Heart left ventricle (tissue), 16 donors: ENCODE data around the gene HTR1A. TPM values are rescaled to one million over a fixed set of nuclear protein-coding genes. Genes with fewer than 3 reads are reported as not detected.

Experiments used
- ATAC-seq, 4 donors: fragments of 200-7000 bp; cut with Tn5 transposase; one replicate each; pipeline ENCODE4 v1.9.1; 2020 to 2022; ENCODE audit warnings: moderate library complexity in 4 of 4, mild to moderate bottlenecking in 3 of 4, moderate number of reproducible peaks in 1 of 4
- DNase-seq, 5 donors: peaks; one replicate each; pipeline ENCODE4 v3.0.0-alpha.2; 2020
- H3K27ac ChIP-seq, 12 donors: fragments of 200-600 bp; sonication (generic) in 4 of 12; one replicate each; pipeline versions ENCODE4 v1.5.0 to v1.8.0; 2016 to 2022; ENCODE audit warnings: mild to moderate bottlenecking in 2 of 12
- H3K27me3 ChIP-seq, 9 donors: fragments of 200-600 bp; sonication (generic) in 2 of 9; one replicate each; pipeline versions ENCODE4 v1.5.1 to v1.8.0; 2016 to 2022; ENCODE audit warnings: mild to moderate bottlenecking in 3 of 9
- H3K36me3 ChIP-seq, 9 donors: fragments of 200-600 bp; sonication (generic) in 2 of 9; one replicate each; pipeline versions ENCODE4 v1.5.0 to v1.8.0; 2018 to 2022; ENCODE audit warnings: mild to moderate bottlenecking in 2 of 9
- H3K4me1 ChIP-seq, 12 donors: fragments of 200-600 bp; sonication (generic) in 4 of 12; one replicate each; pipeline versions ENCODE4 v1.5.0 to v1.8.0; 2016 to 2022; ENCODE audit warnings: mild to moderate bottlenecking in 3 of 12
- H3K4me3 ChIP-seq, 12 donors: fragments of 200-600 bp; sonication (generic) in 4 of 12; one replicate each; pipeline versions ENCODE4 v1.5.0 to v1.8.0; 2017 to 2022; ENCODE audit warnings: mild to moderate bottlenecking in 9 of 12, moderate library complexity in 4 of 12
- H3K9me3 ChIP-seq, 12 donors: fragments of 200-600 bp; sonication (generic) in 4 of 12; one replicate each; pipeline versions ENCODE4 v1.5.0 to v1.8.0; 2016 to 2022; ENCODE audit warnings: mild to moderate bottlenecking in 1 of 12
- CTCF ChIP-seq, 12 donors: fragments of 200-600 bp; sonication (generic) in 4 of 12; IDR thresholded peaks; one replicate each; pipeline versions ENCODE4 v1.5.0 to v1.8.0; 2018 to 2022; ENCODE audit warnings: antibody characterized with exemption in 12 of 12, mild to moderate bottlenecking in 5 of 12
- POLR2A ChIP-seq, 2 donors: fragments of 450-650 bp; IDR thresholded peaks; one replicate each; pipeline ENCODE4 v1.6.1; 2017; ENCODE audit warnings: antibody characterized with exemption in 2 of 2, mild to moderate bottlenecking in 2 of 2, moderate library complexity in 2 of 2
- WGBS, 4 donors: extraction: QIAGEN DNeasy Blood & Tissue Kit in 2 of 4; methylation state at CpG; one replicate each; pipeline versions ENCODE4 v1.1.5 to v1.1.7; 2013 to 2018; 5-methylcytosine and 5-hydroxymethylcytosine counted together
- intact Hi-C, 10 donors: fragments of 100-400 bp; cut with DNase I; formaldehyde crosslinking; loops; one replicate each; pipeline versions ENCODE4 v1.11.1 to v1.14.2; 2022
- polyA plus RNA-seq, 2 donors: library from polyadenylated mRNA; stranded (reverse); fragments of 200-250 nt; gene quantifications; one replicate each; pipeline ENCODE4 v1.2.3, GENCODE V29; 2013
- total RNA-seq, 9 donors: library from RNA; depleted of rRNA in 2 of 9; stranded (reverse); fragments of >200 nt in 2 of 9; fragmentation: NEBNext Ultra II Directional in 3 of 9; extraction: Animal tissue kit (Norgen Biotek cat#: 25700) in 3 of 9; gene quantifications; one replicate each; pipeline versions ENCODE4 v1.1.0 to v1.2.4, GENCODE V29; 2016 to 2023
- donor health status: ischemic (EF 13 %, LVEDD 7.1; RV severe dilation, severe dysfunction).
- donor health status: healthy with polysubstance abuse.
- donor health status: DM: no; HTN: yes; CAD: no.
- donor health status: DM: no; HTN: no; CAD: no.
- donor health status: ischemic (EF 25% LVEDD 6.9; RV normal size, moderate dysfunction).
- donor health status: ischemic (EF 25% LVEDD 5.7; RV mildly dilated, moderate dysfunction).
- donor health status: healthy.
- donor health status: DM: yes; HTN: yes; CAD: no.
- donor health status: ischemic (EF 35%, LVEDD 5.7; RV mildly dilated, moderate dysfunction).
- donor health status: nonischemic (EF 11% LVEDD 7.7; RV severe dilation, severe dysfunction).
- donor health status: DM: yes; HTN: yes; CAD: no.
- donor health status: PGD.
- donor health status: ischemic (EF 29% LVEDD 5.4; RV normal size, mild dysfunction).
- donor health status: nonischemic (EF 23%, LVEDD 6.1; RV moderate dilation, normal function).

The HTR1A gene
- total and polyA plus RNA-seq, 11 donors: not detected

DNA sequence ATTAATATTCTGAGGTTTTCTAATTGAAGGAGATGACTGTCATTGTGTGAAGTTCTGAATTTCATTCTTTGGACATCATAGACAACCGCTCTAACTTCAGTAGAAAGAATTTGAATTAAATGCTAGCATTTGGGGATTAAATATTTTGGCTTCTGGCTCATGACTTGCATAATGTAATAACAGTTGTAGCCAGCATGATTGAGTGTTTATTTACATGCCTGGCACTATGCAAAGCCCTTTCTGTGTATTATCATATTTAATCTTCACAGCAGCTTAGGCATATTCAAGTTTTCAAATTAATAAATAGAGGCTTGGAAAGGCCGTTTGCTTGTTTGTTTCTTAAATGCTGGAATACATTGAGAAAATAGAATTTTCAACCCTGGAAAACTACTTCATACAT lies 19.6 kb upstream of the HTR1A start:
- intact Hi-C loops: no loop called here
- DNase-seq: no peak
- Histone ChIP-seq H3K4me3 (no peak overlapping the region), H3K27me3 (no peaks in the 10 kb centered on the region), H3K9me3 (peaks cover 0 to 5% (median 0%) of the 10 kb centered on the region in 12 donors), H3K27ac (no peak overlapping the region), H3K4me1 (no peaks in the 10 kb centered on the region), H3K36me3 (no peaks in the 10 kb centered on the region)
- ATAC-seq: no peak
- 58 to 64% (median 61%) methylated on average over 2 of the region's 2 CpGs for WGBS, 4 donors
- TF ChIP-seq CTCF (IDR thresholded peaks at IDR 0.05) (no peak), POLR2A (IDR thresholded peaks at IDR 0.05) (no peak)

- intact Hi-C loops: loop anchor here (1.0 to 5.0 kb wide), 3 partner anchors 562 to 563 kb away; no protein-coding TSS in a partner anchor
- peaks cover 18 to 44% (median 38%) of the 10 kb centered on the region in 9 donors for H3K27me3 ChIP-seq
- no peaks in the 10 kb centered on the region for H3K9me3 ChIP-seq
- ATAC-seq (no peak), DNase-seq (no peak)
- no peak overlapping the region for H3K27ac ChIP-seq
- H3K36me3 ChIP-seq: no peaks in the 10 kb centered on the region
- H3K4me1 ChIP-seq: no peaks in the 10 kb centered on the region
- H3K4me3 ChIP-seq: no peak overlapping the region
- TF ChIP-seq CTCF (IDR thresholded peaks at IDR 0.05) (no peak), POLR2A (IDR thresholded peaks at IDR 0.05) (no peak)
Measured at GRCh38 chr5:63963926-63964325, 1.7 kb upstream of the HTR1A start.

DNA sequence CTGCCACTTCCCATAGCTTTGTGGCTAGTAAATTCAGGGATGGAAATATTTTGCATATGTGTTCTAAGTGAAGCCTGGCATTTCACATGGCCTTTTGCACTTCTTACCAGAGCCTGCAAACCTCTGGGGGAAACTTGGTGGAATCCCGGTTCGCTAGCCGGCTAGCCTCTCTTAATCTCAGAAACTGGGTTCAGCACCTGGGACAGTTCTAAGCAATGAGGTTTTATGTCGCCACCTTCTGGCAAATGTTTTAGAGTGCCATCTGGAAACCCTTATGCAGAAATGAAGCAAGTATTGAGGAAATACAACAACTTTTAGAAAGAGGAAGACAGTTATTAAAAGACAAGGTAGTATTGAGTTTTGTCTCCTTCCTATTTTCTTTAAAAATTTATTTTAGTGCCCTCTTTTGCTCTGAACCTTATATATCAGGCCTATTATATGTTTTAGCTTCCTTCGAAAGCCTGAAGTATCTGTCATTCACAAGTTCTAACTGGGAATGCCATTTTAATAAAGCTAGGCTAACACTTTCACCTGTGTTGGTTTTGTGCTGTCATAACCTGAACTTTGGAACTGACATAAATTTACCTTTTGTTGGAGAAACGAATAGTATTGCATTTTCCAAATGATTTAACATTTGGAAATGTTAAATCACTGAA lies 963 bp upstream of the HTR1A start:
- Histone ChIP-seq H3K4me3 (no peak overlapping the region), H3K36me3 (no peaks in the 10 kb centered on the region), H3K27ac (no peak overlapping the region), H3K4me1 (no peaks in the 10 kb centered on the region), H3K9me3 (no peaks in the 10 kb centered on the region), H3K27me3 (peaks cover 18 to 52% (median 45%) of the 10 kb centered on the region in 9 donors)
- TF ChIP-seq CTCF (IDR thresholded peaks at IDR 0.05) (peak in 11 of 12 donors; percentile 24 to 70 (median 49)), POLR2A (IDR thresholded peaks at IDR 0.05) (no peak)
- intact Hi-C loops: loop anchor here (1.0 to 5.0 kb wide), 3 partner anchors 561 to 562 kb away; no protein-coding TSS in a partner anchor
- DNase-seq: peak in 1 of 5 donors; percentile 16
- ATAC-seq: peak in 2 of 4 donors; percentile 39 to 43
- 21 to 26% (median 21%) methylated on average over 6 of the region's 6 CpGs for WGBS, 4 donors

DNA sequence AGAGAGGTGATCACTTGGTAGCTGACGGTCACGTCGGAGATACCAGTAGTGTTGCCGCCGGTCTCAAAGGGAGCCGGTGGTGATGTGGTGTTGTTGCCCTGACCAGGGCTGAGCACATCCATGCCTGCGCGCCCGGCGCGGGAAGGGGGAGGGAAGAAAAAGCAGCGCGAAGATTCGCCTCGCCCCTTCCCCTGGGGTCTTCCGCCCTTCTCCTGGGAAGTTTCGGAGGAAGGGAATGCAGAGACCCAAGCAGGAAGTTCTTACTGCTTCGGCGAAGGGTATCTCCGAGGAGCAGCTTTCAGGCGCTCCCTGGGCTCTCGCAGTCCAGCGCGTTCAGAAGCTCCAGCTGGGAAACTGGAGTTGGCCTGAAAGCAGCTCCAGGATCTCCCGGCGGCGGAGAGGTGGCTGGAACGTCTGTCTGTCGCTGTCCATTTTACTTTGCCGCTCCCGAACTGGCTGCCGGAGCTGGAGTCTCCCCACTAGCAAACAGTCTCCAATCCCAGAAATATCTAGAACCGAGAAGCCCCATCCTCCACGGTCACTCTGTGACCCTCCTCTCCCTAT lies 565 bp downstream of the HTR1A start:
- Histone ChIP-seq H3K27ac (no peak overlapping the region), H3K36me3 (no peaks in the 10 kb centered on the region), H3K4me1 (no peaks in the 10 kb centered on the region), H3K9me3 (no peaks in the 10 kb centered on the region), H3K27me3 (peaks cover 18 to 60% (median 46%) of the 10 kb centered on the region in 9 donors), H3K4me3 (no peak overlapping the region)
- DNase-seq: no peak
- ATAC-seq: no peak
- TF ChIP-seq POLR2A (IDR thresholded peaks at IDR 0.05) (no peak), CTCF (IDR thresholded peaks at IDR 0.05) (no peak)
- intact Hi-C loops: loop anchor here in 9 of 10 donors (2.0 to 5.0 kb wide), 2 partner anchors 559 to 561 kb away; no protein-coding TSS in a partner anchor
- 1 to 2% (median 2%) methylated on average over 27 to 34 of the region's 34 CpGs for WGBS, 4 donors
